IPS-18c (cell line): ENCODE measurements around the gene MCL1.

ENCODE experiments used
- H3K4me3 ChIP-seq: 2 replicates; pipeline ENCODE4 v1.7.0; 2013; ENCODE audit warnings: low read depth, mild to moderate bottlenecking, low read length, moderate library complexity; ENCODE audit not compliant: insufficient read depth
- H3K9me3 ChIP-seq: one replicate; pipeline ENCODE4 v1.6.1; 2013; ENCODE audit warnings: mild to moderate bottlenecking, low read length, moderate library complexity; ENCODE audit not compliant: control insufficient read depth, insufficient read depth

MCL1 gene

GRCh38 chr1:150553392-150554085 is 25.9 kb downstream of the MCL1 start:
- no peaks in the 10 kb centered on the region for H3K9me3 ChIP-seq
- no peak overlapping the region for H3K4me3 ChIP-seq

DNA sequence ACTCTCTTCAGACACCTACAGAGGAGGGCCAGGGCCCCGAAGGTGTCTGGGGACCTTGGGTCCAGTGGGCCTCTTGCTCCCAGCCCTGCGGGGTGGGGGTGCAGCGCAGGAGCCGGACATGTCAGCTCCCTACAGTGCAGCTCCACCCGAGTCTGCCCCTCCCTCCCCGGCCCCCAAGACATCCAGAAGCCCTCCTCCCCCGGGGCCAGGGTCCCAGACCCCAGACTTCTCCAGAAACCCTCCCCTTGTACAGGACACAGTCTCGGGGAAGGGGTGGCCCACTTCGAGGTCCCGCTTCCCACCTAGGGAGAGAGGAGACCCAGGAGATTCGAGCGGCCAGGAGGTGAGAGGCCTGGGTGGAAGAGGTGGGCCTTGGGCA is 26.5 kb downstream of the MCL1 start:
- Histone ChIP-seq H3K9me3 (no peaks in the 10 kb centered on the region), H3K4me3 (no peak overlapping the region)

DNA sequence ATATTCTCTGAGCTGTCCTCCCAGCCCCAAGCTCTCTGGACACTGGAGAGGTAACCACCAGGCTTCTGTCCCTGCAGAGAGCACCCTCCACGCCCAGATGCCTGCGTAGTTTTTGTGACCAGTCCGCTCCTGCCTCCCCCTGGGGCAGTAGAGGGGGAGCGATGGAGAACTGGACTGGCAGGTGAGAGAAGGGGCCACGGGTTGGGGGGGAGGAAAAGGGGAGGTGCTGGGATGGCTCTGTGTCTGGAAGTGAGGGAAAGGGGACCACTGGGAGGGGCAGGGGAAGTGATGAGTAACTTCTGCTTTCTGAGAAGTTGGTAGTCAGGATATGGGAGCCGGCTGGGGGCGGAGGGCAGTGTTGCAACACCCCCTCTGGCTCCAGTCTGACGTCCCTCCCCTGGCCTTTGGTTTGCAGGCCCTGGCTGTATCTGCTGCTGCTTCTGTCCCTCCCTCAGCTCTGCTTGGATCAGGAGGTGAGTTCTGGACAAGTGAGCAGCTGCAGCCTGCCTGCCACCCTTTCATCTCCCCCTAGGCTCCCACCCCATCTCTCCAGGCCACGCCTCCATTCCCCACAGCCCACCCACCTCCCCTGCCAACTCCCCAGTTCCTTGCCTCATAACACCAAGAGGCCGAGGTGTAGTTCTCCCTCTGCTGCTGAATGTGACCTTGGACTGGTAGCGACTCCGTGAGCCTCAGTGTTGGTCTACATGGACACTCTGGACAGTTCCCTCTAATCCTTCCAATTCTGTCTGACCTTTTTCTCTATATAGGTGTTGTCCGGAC is 27.1 kb downstream of the MCL1 start:
- H3K4me3 ChIP-seq, result no peak overlapping the region
- no peaks in the 10 kb centered on the region for H3K9me3 ChIP-seq

DNA sequence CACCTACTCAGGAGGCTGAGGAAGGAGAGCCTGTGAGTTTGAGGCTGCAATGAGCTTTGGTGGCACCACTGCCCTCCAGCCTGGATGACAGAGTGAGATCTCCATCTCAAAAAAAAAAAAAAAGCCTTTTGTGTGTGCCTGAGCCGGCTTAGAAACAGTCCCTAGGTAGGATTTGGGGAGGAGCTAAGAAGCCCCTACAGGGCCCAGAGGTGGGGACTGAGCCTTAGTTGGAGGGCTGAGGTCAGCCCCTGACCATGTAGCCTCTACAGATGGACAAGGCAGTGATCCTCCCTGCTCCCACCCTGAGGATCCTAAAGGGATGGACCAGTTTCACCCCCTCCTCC is 27.7 kb downstream of the MCL1 start:
- Histone ChIP-seq H3K4me3 (no peak overlapping the region), H3K9me3 (no peaks in the 10 kb centered on the region)

DNA sequence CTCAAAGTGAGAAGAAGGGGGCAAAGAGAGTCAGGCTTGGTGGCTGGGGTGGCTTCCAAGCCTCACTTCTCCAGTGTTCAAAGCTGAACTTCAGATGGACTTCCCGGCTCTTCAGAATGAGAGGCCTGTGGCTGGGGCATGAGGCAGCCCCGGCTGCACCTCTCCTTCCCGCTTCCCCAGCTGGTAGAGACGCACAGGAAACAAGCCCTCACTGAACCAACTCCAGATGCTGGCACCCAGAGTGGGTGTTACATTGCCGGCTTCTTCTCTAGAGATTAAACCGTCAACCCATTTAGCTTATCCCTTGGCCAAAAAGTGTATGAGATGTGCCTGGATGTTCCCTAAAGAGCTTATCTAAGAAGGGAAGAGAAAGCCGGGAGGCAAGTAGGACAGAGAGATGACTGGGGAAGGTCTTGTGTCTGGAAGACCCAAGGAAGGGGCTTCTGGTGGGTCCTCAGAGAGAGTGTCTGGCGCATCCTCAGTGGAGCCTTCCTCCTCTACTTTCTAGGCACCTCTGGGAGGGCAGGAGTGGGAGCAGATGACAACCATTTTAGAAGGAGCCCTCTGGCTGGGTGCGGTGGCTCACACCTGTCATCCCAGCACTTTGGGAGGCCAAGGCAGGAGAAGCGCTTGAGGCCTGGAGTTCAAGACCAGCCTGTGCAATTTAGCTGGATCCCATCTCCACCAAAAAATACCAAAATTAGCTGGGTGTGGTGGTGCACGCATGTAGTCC is 28.2 kb downstream of the MCL1 start:
- Histone ChIP-seq H3K4me3 (no peak overlapping the region), H3K9me3 (no peaks in the 10 kb centered on the region)

DNA sequence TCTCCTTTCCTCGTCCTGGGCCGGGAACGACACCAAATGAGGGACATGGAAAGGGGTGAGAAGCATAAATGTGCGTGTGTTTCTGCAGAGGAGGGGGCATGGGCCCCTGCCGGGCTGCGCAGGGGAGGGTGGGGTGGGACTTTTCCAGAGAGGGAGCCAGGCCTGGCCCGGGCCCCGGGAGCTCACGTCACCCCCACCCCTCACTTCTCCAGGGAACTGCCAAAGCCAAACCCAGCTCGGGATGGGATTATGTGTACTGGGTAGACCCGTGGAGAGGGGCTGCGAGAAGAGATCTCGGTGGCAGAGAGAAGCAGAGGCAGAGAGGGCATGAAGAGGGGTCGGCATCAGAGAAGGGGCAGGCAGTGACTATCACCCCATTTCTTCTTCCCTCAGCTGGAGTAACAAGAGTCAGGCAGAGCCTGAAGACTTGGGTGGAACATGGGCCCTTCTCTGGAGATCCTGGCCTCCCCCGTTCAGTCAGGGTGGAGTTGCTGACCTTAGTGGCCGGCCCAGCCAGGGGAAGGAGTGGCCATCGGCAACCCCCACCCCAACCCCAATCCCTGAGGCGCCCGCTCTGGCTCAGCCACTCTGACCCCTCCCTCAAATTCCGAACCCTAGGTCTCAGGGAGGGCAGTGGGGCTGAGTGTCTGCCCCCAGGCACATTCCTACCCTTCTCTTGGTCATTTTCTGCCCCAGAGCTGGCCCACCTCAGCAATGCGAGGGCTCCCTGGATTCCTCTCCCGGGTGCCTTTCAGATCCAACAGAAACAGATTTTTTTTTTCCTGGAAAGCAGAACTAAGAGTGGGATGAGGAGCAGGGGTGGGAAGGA is 29.0 kb downstream of the MCL1 start:
- Histone ChIP-seq H3K4me3 (no peak overlapping the region), H3K9me3 (no peaks in the 10 kb centered on the region)

GRCh38 chr1:150549496-150550221 is 29.8 kb downstream of the MCL1 start:
- H3K9me3 ChIP-seq, result no peaks in the 10 kb centered on the region
- peak overlapping the region; percentile 43; the same call in 1 of the 2 replicates for H3K4me3 ChIP-seq

- H3K9me3 ChIP-seq, result no peaks in the 10 kb centered on the region
- peak within 1 kb of the TSS; percentile 68 for H3K4me3 ChIP-seq
Observed at GRCh38 chr1:150548632-150549495, 30.5 kb downstream of the MCL1 start, which contains the start of gene ADAMTSL4. Gene ADAMTSL4 (plus strand): TSS chr1:150549408. CDS start chr1:150552289, 2,881 bp downstream.

- H3K4me3 ChIP-seq, result peak overlapping the region; percentile 68
Observed at GRCh38 chr1:150548324-150548631, 31.1 kb downstream of the MCL1 start.

GRCh38 chr1:150546294-150546937 is 33.0 kb downstream of the MCL1 start:
- Histone ChIP-seq H3K9me3 (no peaks in the 10 kb centered on the region), H3K4me3 (no peak overlapping the region)

More at GRCh38 chr1:150548324-150548631, 31.1 kb downstream of the MCL1 start:
- H3K9me3 ChIP-seq, result no peaks in the 10 kb centered on the region

- no peak overlapping the region for H3K4me3 ChIP-seq
- no peaks in the 10 kb centered on the region for H3K9me3 ChIP-seq
Observed at GRCh38 chr1:150545486-150546032, 33.9 kb downstream of the MCL1 start.

- Histone ChIP-seq H3K9me3 (no peaks in the 10 kb centered on the region), H3K4me3 (no peak overlapping the region)
Observed at GRCh38 chr1:150544204-150544603, 35.2 kb downstream of the MCL1 start.

DNA sequence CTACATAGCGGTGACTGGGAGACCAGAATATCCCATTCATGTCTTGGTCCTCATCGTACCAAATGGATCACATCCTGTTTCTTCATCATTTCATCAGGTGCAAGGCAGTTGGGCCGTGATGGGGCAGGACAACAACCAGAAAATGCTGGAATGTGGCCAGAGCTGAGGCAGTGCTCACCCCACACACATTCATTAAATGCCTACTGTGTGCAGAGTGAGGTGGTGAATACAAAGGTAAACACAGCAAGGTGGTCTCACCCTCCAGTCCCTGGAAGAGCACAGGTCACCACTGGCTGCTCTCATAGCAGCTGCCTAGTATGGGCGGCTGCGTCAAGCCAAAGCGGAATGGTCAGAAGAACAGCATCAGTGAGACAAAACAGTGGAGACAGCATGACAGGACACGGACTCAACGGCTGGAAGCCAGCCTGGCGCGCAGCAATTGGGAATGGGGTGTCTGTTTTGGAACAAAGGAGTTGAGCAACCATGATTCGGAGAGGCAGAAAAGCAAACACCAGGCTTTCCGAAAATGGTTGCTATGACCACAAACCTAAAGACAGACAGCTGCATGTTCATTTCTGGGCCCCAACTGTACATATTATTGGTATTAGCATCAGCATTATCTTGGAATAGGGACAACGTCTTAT is 35.8 kb downstream of the MCL1 start:
- Histone ChIP-seq H3K4me3 (no peak overlapping the region), H3K9me3 (no peaks in the 10 kb centered on the region)

DNA sequence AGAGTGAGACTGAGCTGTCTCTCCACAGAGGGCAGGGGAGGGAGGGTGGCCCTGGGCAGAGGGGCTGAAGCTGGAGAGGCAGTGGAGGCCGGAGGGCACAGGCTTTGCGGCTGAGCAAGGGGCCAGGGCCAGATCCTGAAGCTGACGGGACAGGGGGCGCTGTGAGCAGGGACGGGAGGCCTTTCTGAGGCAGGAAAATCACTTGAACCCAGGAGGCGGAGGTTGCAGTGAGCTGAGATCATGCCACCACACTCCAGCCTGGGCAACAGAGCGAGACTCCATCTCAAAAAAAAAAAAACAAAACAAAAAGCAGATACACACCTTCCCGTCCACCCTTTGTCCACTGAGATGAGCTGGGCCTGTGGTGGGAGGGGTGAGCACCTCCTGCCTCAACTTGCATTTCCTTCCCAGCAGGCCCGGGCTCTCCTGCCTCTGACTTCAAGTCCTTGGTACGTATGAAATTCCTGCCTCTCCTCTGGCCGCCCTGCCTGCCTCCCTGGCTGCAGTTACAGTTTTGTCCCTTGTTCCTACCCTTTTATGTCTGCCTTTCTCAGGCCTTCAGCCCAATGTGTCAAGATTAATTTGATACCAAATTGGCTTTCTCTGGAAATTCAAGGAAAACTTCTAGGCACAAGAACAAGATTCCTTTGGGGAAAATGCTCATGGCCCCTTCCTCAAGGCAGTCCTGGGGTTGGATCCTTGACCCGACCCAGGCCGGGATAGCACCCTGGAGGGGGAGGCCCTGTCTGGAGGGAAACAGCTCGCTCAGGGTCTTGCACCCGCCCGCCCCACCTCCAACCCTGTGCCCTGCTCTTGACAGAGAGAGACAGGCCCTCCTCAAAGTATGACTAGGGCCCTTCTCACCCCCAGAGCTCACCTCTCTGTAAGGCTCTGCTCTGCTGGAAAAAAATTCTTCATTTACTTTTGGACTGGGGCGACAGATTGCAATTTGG is 41.4 kb downstream of the MCL1 start:
- Histone ChIP-seq H3K9me3 (no peaks in the 10 kb centered on the region), H3K4me3 (no peak overlapping the region)
